SK-N-SH (cell line): ENCODE measurements around the gene THEM4. TPM values are rescaled to one million over a fixed set of nuclear protein-coding genes. Genes with fewer than 3 reads are reported as not detected.

Source experiments
- polyA plus RNA-seq, 3 experiments: library from polyadenylated mRNA; depleted of rRNA; stranded (reverse); fragments of >200 nt; gene quantifications; 2 replicates each; pipeline ENCODE4 v1.2.3, GENCODE V29; 2012
- small RNA-seq, 7 experiments: library from RNA; depleted of rRNA; stranded (forward); fragments of <200 nt; gene quantifications; one replicate each; pipeline ENCODE3, GENCODE V24; 2012

Gene THEM4
- polyA plus RNA-seq, 1 of the 3 experiments (the other 2 are of a cell fraction): 10.1 TPM

Small RNA genes within 50 kb of the gene (small RNA-seq; reads per million reads assigned to genes)
- gene RF00019: 0 reads per million in 7 experiments

Other genes starting within 250 kb of the THEM4 start
- 0.25 and 0.65 TPM in 2 replicates for gene CELF3, start 192.7 kb downstream of the THEM4 start, polyA plus RNA-seq (2012; rRNA removed)
- gene RIIAD1, start 188.0 kb downstream of the THEM4 start, polyA plus RNA-seq (2012; rRNA removed): not detected in 2 replicates
- gene MRPL9, start 146.0 kb downstream of the THEM4 start, polyA plus RNA-seq (2012; rRNA removed): 76.2 and 87.5 TPM in 2 replicates
- 1.9 and 2.7 TPM in 2 replicates for gene TDRKH, start 119.0 kb downstream of the THEM4 start, polyA plus RNA-seq (2012; rRNA removed)
- not detected in 2 replicates for gene LINGO4, start 104.1 kb downstream of the THEM4 start, polyA plus RNA-seq (2012; rRNA removed)
- gene RORC, start 77.7 kb downstream of the THEM4 start, polyA plus RNA-seq (2012; rRNA removed): 0.03 TPM in 1 of 2 replicates, not detected in the other
- not detected in 2 replicates for gene C2CD4D, start 69.7 kb downstream of the THEM4 start, polyA plus RNA-seq (2012; rRNA removed)
- gene THEM5, start 55.8 kb downstream of the THEM4 start, polyA plus RNA-seq (2012; rRNA removed): not detected in 2 replicates
- gene S100A10, start 84.3 kb upstream of the THEM4 start, polyA plus RNA-seq (2012; rRNA removed): 141 and 161 TPM in 2 replicates
- gene S100A11, start 127.5 kb upstream of the THEM4 start, polyA plus RNA-seq (2012; rRNA removed): 565 and 736 TPM in 2 replicates
- not detected in 2 replicates for gene TCHHL1, start 179.6 kb upstream of the THEM4 start, polyA plus RNA-seq (2012; rRNA removed)
- not detected in 2 replicates for gene TCHH, start 205.9 kb upstream of the THEM4 start, polyA plus RNA-seq (2012; rRNA removed)
- not detected in 2 replicates for gene RPTN, start 249.7 kb upstream of the THEM4 start, polyA plus RNA-seq (2012; rRNA removed)